Aorta (tissue), 5 donors: Measurements from ENCODE around the gene SHC2. TPM values are rescaled to one million over a fixed set of nuclear protein-coding genes. Genes with fewer than 3 reads are reported as not detected.

Experiments
- ATAC-seq: fragments of 200-7000 bp; cut with Tn5 transposase; one replicate; pipeline ENCODE4 v1.9.1; 2022; ENCODE audit warnings: moderate library complexity; ENCODE audit not compliant: low FRiP score
- DNase-seq, 2 donors: peaks; one replicate each; pipeline ENCODE4 v3.0.0-alpha.2; 2020
- H3K27ac ChIP-seq, 2 donors: one replicate each; pipeline ENCODE4 v1.5.1; 2013; ENCODE audit warnings: low read length in 2 of 2, mild to moderate bottlenecking in 2 of 2, moderate library complexity in 2 of 2, control low read depth in 1 of 2, inconsistent platforms in 1 of 2, low read depth in 1 of 2
- H3K27me3 ChIP-seq, 2 donors: one replicate each; pipeline ENCODE4 v1.6.1; 2013; ENCODE audit warnings: control low read depth in 1 of 2, low read length in 1 of 2, mild to moderate bottlenecking in 1 of 2, moderate library complexity in 1 of 2; ENCODE audit not compliant: insufficient read depth in 2 of 2, control insufficient read depth in 1 of 2
- H3K36me3 ChIP-seq, 2 donors: one replicate each; pipeline ENCODE4 v1.6.1; 2013; ENCODE audit warnings: control low read depth in 1 of 2, low read length in 1 of 2, mild to moderate bottlenecking in 1 of 2; ENCODE audit not compliant: insufficient read depth in 2 of 2, control insufficient read depth in 1 of 2
- H3K4me1 ChIP-seq, 2 donors: one replicate each; pipeline ENCODE4 v1.6.1; 2013; ENCODE audit warnings: low read length in 2 of 2, control low read depth in 1 of 2, mild to moderate bottlenecking in 1 of 2, moderate library complexity in 1 of 2; ENCODE audit not compliant: insufficient read depth in 2 of 2, control insufficient read depth in 1 of 2
- H3K4me3 ChIP-seq, 2 donors: one replicate each; pipeline ENCODE4 v1.5.1; 2013; ENCODE audit warnings: low read length in 2 of 2, control low read depth in 1 of 2, mild to moderate bottlenecking in 1 of 2
- H3K9me3 ChIP-seq: one replicate; pipeline ENCODE4 v1.6.1; 2013; ENCODE audit warnings: mild to moderate bottlenecking, low read length; ENCODE audit not compliant: control insufficient read depth
- WGBS, 2 donors: extraction: QIAGEN DNeasy Blood & Tissue Kit; methylation state at CpG; one replicate each; pipeline ENCODE4 v1.1.7; 2013; 5-methylcytosine and 5-hydroxymethylcytosine counted together
- intact Hi-C, 2 donors: fragments of 100-400 bp; cut with DNase I; formaldehyde crosslinking; loops; one replicate each; pipeline versions ENCODE4 v1.14.2 to v1.15.0; 2022
- long read RNA-seq, 2 donors: library from polyadenylated mRNA; unstranded; transcript quantifications; one replicate each; pipeline ENCODE4 v2.0.0, GENCODE V29; 2020 to 2021
- polyA plus RNA-seq, 2 donors: library from polyadenylated mRNA; stranded (reverse); fragments of 200-250 nt; gene quantifications; one replicate each; pipeline ENCODE4 v1.2.3, GENCODE V29; 2013
- total RNA-seq, 2 donors: library from RNA; stranded (reverse); fragmentation: NEBNext Ultra II Directional; extraction: Animal tissue kit (Norgen Biotek cat#: 25700); gene quantifications; one replicate each; pipeline ENCODE4 v1.2.1, GENCODE V29; 2021
- donor health status: healthy with polysubstance abuse.
- donor health status: Bipolar disorder and iron deficiency.
- donor health status: DM: no; HTN: no; CAD: no.
- donor health status: DM: no; HTN: no; CAD: no.
- donor health status: DM: yes; HTN: yes; CAD: no.

Gene SHC2, protein sequence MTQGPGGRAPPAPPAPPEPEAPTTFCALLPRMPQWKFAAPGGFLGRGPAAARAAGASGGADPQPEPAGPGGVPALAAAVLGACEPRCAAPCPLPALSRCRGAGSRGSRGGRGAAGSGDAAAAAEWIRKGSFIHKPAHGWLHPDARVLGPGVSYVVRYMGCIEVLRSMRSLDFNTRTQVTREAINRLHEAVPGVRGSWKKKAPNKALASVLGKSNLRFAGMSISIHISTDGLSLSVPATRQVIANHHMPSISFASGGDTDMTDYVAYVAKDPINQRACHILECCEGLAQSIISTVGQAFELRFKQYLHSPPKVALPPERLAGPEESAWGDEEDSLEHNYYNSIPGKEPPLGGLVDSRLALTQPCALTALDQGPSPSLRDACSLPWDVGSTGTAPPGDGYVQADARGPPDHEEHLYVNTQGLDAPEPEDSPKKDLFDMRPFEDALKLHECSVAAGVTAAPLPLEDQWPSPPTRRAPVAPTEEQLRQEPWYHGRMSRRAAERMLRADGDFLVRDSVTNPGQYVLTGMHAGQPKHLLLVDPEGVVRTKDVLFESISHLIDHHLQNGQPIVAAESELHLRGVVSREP
- total RNA-seq (10 to 100 TPM in 1 of 2 donors, 1 to 10 TPM in 1; 9.7 to 31.4 TPM), polyA plus RNA-seq (10 to 100 TPM in 1 of 2 donors, 1 to 10 TPM in 1; 7.3 to 10.9 TPM)
- long read RNA-seq, donor 1, partial matches to known transcripts: 3 of 7 reads
- long read RNA-seq, donor 1, other reads (novel, unspliced or antisense): 3 of 7 reads
- long read RNA-seq, donor 2, transcript SHC2-203 (3 exons, 1,551 nt): minor isoform, 5 of 31 reads
- long read RNA-seq, donor 2, transcript SHC2-201 (13 exons, 2,494 nt): major isoform, 8 of 31 reads
- long read RNA-seq, donor 2, partial matches to known transcripts: 4 of 31 reads
- long read RNA-seq, donor 2, other reads (novel, unspliced or antisense): 11 of 31 reads

DNA sequence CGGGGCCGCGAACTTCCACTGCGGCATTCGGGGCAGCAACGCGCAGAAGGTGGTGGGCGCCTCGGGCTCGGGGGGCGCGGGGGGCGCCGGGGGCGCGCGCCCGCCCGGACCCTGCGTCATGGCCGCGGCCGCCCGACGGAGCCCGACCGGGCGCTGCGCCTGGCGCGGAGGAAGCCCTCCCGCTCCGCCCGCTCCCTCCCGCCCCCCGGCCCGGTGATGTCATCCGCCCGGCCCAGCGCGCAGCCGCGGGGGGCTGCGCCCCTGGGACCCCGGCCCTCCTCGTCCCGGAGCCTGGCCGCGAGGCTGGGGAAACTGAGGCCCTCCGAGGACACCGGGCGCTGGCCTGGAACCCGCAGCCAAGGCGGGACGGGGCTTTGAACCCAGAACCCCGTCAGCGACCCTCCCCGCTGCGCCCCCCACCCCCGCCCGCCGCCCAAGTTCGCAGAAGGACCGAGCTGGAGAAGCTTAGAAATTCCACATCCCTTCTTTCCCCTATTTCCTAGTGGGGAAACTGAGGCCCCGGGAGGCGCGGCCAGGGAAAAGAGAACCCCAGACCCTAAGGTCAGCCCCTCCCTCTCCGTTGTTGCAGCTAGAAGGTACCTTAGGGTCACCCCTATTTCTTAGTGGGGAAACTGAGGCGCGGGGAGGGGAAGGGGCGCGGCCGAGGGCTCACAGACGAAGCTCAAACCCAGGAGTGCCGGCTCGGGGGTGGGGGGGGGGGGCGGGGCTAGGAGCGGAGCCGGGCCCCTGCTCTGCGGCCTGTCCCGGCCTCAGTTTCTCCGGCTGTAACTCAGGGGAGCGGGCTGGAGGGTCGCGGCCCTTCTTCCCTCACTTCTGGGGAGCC is at the start of gene SHC2:
Gene SHC2 (minus strand): TSS at position 157 of the 844 bp plus-strand sequence. CDS start 37 bp downstream, at position 120.
- H3K9me3 ChIP-seq: no peaks in the 10 kb centered on the region
- H3K4me3 ChIP-seq: peak within 1 kb of the TSS; percentile 35 to 56
- no peaks in the 10 kb centered on the region for H3K36me3 ChIP-seq
- WGBS, 2 donors: 1 to 2% methylated on average over 49 to 85 of the region's 85 CpGs
- no peak within 1 kb of the TSS for H3K27ac ChIP-seq
- H3K4me1 ChIP-seq: no peaks in the 10 kb centered on the region
- peak; percentile 69 for ATAC-seq
- intact Hi-C loops: no loop called here
- DNase-seq: peak in 1 of 2 donors; percentile 79
- no peaks in the 10 kb centered on the region for H3K27me3 ChIP-seq

- Histone ChIP-seq H3K4me3 (peak overlapping the region; percentile 71 to 98), H3K27ac (no peak overlapping the region), H3K4me1 (no peaks in the 10 kb centered on the region), H3K9me3 (no peaks in the 10 kb centered on the region), H3K36me3 (no peaks in the 10 kb centered on the region), H3K27me3 (no peaks in the 10 kb centered on the region)
- WGBS, 2 donors: 59% methylated on average over 32 of the region's 32 CpGs
- no peak for DNase-seq
- intact Hi-C loops: no loop called here
- ATAC-seq: no peak
Observed at GRCh38 chr19:508204-509150, 47.6 kb upstream of the SHC2 start.

DNA sequence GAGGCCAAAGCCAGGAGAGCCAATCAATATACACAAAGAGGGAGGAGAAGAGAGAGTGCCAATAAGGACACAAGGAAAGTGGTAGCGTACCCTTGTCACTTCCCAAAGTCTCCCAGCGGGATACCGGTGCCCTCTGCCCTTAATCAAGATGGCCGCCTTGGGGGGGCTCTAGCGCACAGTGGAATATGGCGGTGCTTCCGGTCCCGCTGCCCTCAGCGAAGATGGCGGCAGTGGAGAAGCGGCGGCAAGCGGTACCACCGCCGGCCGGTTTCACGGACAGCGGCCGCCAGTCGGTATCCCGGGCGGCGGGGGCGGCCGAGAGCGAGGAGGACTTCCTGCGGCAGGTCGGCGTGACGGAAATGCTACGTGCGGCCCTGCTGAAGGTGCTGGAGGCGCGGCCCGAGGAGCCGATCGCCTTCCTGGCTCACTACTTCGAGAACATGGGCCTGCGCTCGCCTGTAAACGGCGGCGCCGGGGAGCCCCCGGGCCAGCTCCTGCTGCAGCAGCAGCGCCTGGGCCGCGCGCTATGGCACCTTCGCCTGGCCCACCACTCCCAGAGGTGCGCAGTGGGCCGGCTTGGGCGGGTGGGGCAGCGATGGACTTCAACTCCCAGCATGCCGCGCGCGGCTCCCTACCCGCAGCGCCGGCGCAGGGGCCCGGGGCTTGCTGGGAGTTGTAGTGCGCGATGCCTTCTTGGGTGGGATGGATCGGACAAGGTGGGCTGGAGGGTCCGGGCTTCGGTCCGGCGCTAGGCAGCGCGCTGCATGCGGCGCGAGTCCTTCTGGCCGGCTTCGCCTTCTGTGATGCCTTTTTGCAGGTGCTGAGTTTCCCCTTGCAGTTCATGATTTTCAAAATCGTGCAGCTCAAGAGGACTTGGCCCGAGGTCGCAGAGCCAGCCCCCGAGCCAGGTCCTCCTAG is 46.7 kb upstream of the SHC2 start, which contains the start of gene TPGS1:
Gene TPGS1 (plus strand): TSS at position 212 of the 918 bp plus-strand sequence. CDS start 10 bp downstream, at position 222.
- DNase-seq: peak; percentile 83 to 96
- Histone ChIP-seq H3K4me1 (no peaks in the 10 kb centered on the region), H3K27ac (peak within 1 kb of the TSS; percentile 77 to 86), H3K9me3 (no peaks in the 10 kb centered on the region), H3K36me3 (no peaks in the 10 kb centered on the region), H3K27me3 (no peaks in the 10 kb centered on the region), H3K4me3 (peak within 1 kb of the TSS; percentile 71 to 98)
- ATAC-seq: peak; percentile 94
- 1% methylated on average over 81 of the region's 81 CpGs for WGBS, 2 donors
- intact Hi-C loops: loop anchor here in 1 of 2 donors (2.0 kb wide), 1 partner anchor 19 kb away; no protein-coding TSS in a partner anchor

DNA sequence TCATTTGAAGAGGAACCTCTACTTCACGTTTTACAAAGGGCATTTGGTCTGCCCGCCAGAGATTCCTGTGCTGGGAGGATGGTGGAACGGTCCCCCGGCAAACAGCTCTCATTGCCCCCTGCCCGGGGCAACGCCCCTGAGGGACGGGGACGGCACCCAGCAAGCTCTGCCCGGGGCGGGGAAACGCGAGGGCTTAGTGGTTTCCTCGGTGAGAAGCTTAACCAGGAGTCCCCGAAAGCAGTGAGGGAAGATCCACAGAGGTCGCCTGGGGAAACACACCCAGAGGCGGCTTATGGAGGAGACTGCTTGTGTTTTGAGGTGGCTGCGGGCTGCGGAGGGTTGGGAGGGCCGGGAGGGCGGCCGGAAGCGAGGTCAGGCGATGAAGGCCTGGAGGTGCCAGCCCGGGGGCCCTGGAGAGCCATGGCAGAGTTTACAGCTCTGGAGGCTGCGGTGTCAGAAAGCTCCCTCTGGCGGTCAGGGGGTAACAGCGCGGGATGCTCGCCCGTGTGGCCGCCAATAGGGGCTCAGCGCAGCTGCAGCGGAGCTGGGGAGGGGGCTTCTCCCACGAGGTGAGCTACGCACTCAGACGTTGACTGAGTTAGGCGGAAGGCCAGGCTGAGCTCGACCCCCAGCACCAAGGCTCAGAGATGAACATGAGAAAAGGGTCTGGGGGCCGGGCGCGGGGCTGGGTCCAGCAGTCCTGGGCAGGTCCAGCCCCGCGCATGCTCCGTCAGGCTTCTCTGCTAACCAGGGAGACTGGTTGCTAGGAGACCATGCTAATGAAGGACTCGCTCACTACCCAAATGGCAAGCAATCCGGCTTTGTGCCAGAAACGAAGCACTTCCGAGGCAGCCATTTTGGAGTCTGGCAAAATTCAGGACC is 45.8 kb upstream of the SHC2 start:
- ATAC-seq: peak; percentile 95
- 3% methylated on average over 48 of the region's 48 CpGs for WGBS, 2 donors
- intact Hi-C loops: loop anchor here in 1 of 2 donors (2.0 kb wide), 1 partner anchor 18 kb away; no protein-coding TSS in a partner anchor

DNA sequence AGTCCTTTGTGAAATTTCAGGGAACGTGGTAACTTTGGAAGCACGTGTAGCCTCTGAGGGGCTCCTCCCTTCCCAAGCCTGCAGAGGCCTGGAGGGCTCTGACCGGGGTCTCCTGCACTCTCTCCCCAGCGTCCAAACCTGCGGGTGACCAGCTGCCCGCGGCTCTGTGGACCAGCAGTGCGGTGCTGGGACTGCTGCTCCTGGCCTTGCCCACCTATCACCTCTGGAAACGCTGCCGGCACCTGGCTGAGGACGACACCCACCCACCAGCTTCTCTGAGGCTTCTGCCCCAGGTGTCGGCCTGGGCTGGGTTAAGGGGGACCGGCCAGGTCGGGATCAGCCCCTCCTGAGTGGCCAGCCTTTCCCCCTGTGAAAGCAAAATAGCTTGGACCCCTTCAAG is 43.8 kb upstream of the SHC2 start:
- DNase-seq (no peak), ATAC-seq (no peak)
- Histone ChIP-seq H3K27me3 (no peaks in the 10 kb centered on the region), H3K27ac (no peak overlapping the region), H3K4me1 (no peaks in the 10 kb centered on the region), H3K4me3 (no peak overlapping the region), H3K9me3 (no peaks in the 10 kb centered on the region), H3K36me3 (no peaks in the 10 kb centered on the region)
- intact Hi-C loops: no loop called here
- WGBS, 2 donors: 83 to 87% methylated on average over 14 of the region's 14 CpGs

More for the DNA sequence above, 45.8 kb upstream of the SHC2 start:
- H3K36me3 ChIP-seq: no peaks in the 10 kb centered on the region
- H3K9me3 ChIP-seq: no peaks in the 10 kb centered on the region
- peak; percentile 98 to 99 for DNase-seq
- H3K27ac ChIP-seq: peak overlapping the region in 1 of 2 donors; percentile 80
- peak overlapping the region; percentile 60 to 98 for H3K4me3 ChIP-seq
- no peaks in the 10 kb centered on the region for H3K27me3 ChIP-seq
- no peaks in the 10 kb centered on the region for H3K4me1 ChIP-seq

GRCh38 chr19:501646-502045 is 40.8 kb upstream of the SHC2 start:
- no peaks in the 10 kb centered on the region for H3K27me3 ChIP-seq
- no peak for DNase-seq

More at GRCh38 chr19:501646-502045, 40.8 kb upstream of the SHC2 start:
- Histone ChIP-seq H3K9me3 (no peaks in the 10 kb centered on the region), H3K27ac (no peak overlapping the region), H3K36me3 (no peaks in the 10 kb centered on the region), H3K4me1 (no peaks in the 10 kb centered on the region), H3K4me3 (no peak overlapping the region)
- 84% methylated on average over 16 to 17 of the region's 17 CpGs for WGBS, 2 donors
- intact Hi-C loops: no loop called here
- ATAC-seq: no peak
